Testis (tissue), 3 donors: ENCODE data around the gene COL6A3. TPM values are rescaled to one million over a fixed set of nuclear protein-coding genes. Genes with fewer than 3 reads are reported as not detected.

Source experiments
- DNase-seq: peaks from one replicate; pipeline ENCODE4 v3.0.0-alpha.2; 2019
- H3K27ac ChIP-seq, 2 donors: fragments of 200-600 bp; sonication (generic); one replicate each; pipeline ENCODE4 v1.5.1; 2019
- H3K27me3 ChIP-seq: fragments of 200-600 bp; sonication (generic); one replicate; pipeline ENCODE4 v1.5.1; 2019
- H3K36me3 ChIP-seq: fragments of 200-600 bp; sonication (generic); one replicate; pipeline ENCODE4 v1.5.1; 2017; ENCODE audit warnings: low read depth; ENCODE audit errors: missing control alignments
- H3K4me1 ChIP-seq: fragments of 200-600 bp; sonication (generic); one replicate; pipeline ENCODE4 v1.5.1; 2019
- H3K4me3 ChIP-seq, 2 donors: fragments of 200-600 bp; sonication (generic); one replicate each; pipeline ENCODE4 v1.5.1; 2017 to 2019
- H3K9me3 ChIP-seq: fragments of 200-600 bp; sonication (generic); one replicate; pipeline ENCODE4 v1.5.1; 2017
- CTCF ChIP-seq, 3 experiments: fragments of 450-650 bp in 2 of 3; fragments of 200-600 bp in 1 of 3; sonication (generic) in 1 of 3; IDR thresholded peaks; one replicate each; pipeline ENCODE4 v1.5.1; 2016 to 2019; ENCODE audit warnings: antibody characterized with exemption in 3 of 3, mild to moderate bottlenecking in 2 of 3, moderate library complexity in 1 of 3
- POLR2A ChIP-seq: fragments of 450-650 bp; IDR thresholded peaks from one replicate; pipeline ENCODE4 v1.6.1; 2017; ENCODE audit warnings: antibody characterized with exemption, mild to moderate bottlenecking, moderate library complexity
- WGBS, 2 donors: methylation state at CpG; one replicate each; pipeline ENCODE4 v1.1.5; 2018; 5-methylcytosine and 5-hydroxymethylcytosine counted together
- intact Hi-C: fragments of 100-400 bp; cut with DNase I; formaldehyde crosslinking; loops from one replicate; pipeline ENCODE4 v1.15.1; 2023; ENCODE audit warnings: low total_unique reads
- polyA plus RNA-seq: library from polyadenylated mRNA; stranded (reverse); fragments of 350-450 nt; fragmentation: Illumina TruSeq; extraction: RNeasy Lipid Tissue Mini Kit (QIAGEN cat#74804); gene quantifications from one replicate; pipeline ENCODE4 v1.2.3, GENCODE V29; 2014; ENCODE audit warnings: low read depth, low replicate concordance; ENCODE audit not compliant: insufficient read depth
- total RNA-seq, 2 donors: library from RNA; depleted of rRNA; stranded (reverse); fragments of >200 nt; gene quantifications; one replicate each; pipeline ENCODE4 v1.2.3, GENCODE V29; 2016

Gene COL6A3
- total and polyA plus RNA-seq, 3 donors from 2014 or later, result 35.1 to 93.1 (median 74.1) TPM

- H3K36me3 ChIP-seq, result no peaks in the 10 kb centered on the region
- intact Hi-C loops, result no loop called here
- no peak overlapping the region for H3K4me3 ChIP-seq
- no peak for TF ChIP-seq CTCF (IDR thresholded peaks at IDR 0.05)
- no peak for TF ChIP-seq POLR2A
- H3K27me3 ChIP-seq, result no peaks in the 10 kb centered on the region
- H3K27ac ChIP-seq, result peak overlapping the region in 1 of 2 donors; percentile 93
- H3K9me3 ChIP-seq, result no peaks in the 10 kb centered on the region
- DNase-seq, result no peak
- WGBS, 2 donors, result 72 to 73% methylated on average over 4 of the region's 4 CpGs
- peaks cover 19% of the 10 kb centered on the region for H3K4me1 ChIP-seq
Measured at GRCh38 chr2:237407700-237408099, 6.3 kb downstream of the COL6A3 start.

DNA sequence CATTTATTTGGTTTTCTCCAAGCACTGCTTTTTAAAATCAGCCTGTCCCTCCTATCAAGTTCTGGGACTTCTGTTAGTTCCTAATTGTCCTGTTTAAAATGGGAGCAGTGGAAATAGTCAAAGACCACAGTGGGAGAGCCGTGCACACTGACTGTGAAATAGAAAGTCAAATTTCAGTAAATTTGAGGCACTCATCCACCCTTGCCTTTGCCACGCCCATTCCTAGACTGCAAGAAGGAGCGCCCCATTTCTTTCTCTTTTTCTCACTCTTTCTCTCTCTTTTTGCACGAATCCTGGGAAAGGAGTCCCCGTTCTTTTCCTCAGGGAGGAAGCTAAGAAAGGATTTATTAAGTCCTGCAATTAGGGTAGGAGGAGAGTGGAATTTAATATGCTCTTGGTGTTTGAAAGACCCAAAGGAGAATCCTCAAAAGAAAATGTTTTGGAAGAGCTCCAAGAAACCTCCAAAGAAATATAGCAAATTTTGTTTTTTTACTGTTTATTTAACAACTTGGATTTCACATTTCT, 7.5 kb downstream of the COL6A3 start:
- Histone ChIP-seq H3K27me3 (no peaks in the 10 kb centered on the region), H3K27ac (peak overlapping the region in 1 of 2 donors; percentile 67), H3K4me3 (no peak overlapping the region), H3K36me3 (no peaks in the 10 kb centered on the region), H3K4me1 (peaks cover 19% of the 10 kb centered on the region), H3K9me3 (no peaks in the 10 kb centered on the region)
- TF ChIP-seq POLR2A (no peak), CTCF (IDR thresholded peaks at IDR 0.05) (no peak)
- DNase-seq, result no peak
- intact Hi-C loops, result no loop called here
- 63 to 74% methylated on average over 5 of the region's 5 CpGs for whole genome bisulfite sequencing, 2 donors

- no peaks in the 10 kb centered on the region for H3K9me3 ChIP-seq
- H3K27me3 ChIP-seq, result no peaks in the 10 kb centered on the region
- H3K4me1 ChIP-seq, result peaks cover 19% of the 10 kb centered on the region
- WGBS, 2 donors, result 84 to 89% methylated on average over 2 of the region's 2 CpGs
- TF ChIP-seq POLR2A (no peak), CTCF (IDR thresholded peaks at IDR 0.05) (no peak)
- intact Hi-C loops, result no loop called here
- H3K27ac ChIP-seq, result peak overlapping the region in 1 of 2 donors; percentile 67
- DNase-seq, result no peak
- H3K4me3 ChIP-seq, result no peak overlapping the region
- H3K36me3 ChIP-seq, result no peaks in the 10 kb centered on the region
Measured at GRCh38 chr2:237405605-237406004, 8.4 kb downstream of the COL6A3 start.

- Histone ChIP-seq H3K4me3 (no peak overlapping the region), H3K36me3 (no peaks in the 10 kb centered on the region), H3K27me3 (no peaks in the 10 kb centered on the region), H3K27ac (peak overlapping the region in 1 of 2 donors; percentile 67), H3K9me3 (no peaks in the 10 kb centered on the region), H3K4me1 (peaks cover 19% of the 10 kb centered on the region)
- TF ChIP-seq POLR2A, result no peak
- DNase-seq, result peak; percentile 43
- intact Hi-C loops, result no loop called here
- WGBS, 2 donors, result 58 to 66% methylated on average over 13 of the region's 13 CpGs
Measured at GRCh38 chr2:237405006-237405559, 8.9 kb downstream of the COL6A3 start.

GRCh38 chr2:237404413-237404812, 9.6 kb downstream of the COL6A3 start:
- intact Hi-C loops, result no loop called here
- 71 to 77% methylated on average over 2 of the region's 2 CpGs for WGBS, 2 donors
- Histone ChIP-seq H3K27me3 (no peaks in the 10 kb centered on the region), H3K27ac (peak overlapping the region in 1 of 2 donors; percentile 67), H3K36me3 (no peaks in the 10 kb centered on the region), H3K4me1 (peaks cover 19% of the 10 kb centered on the region), H3K9me3 (no peaks in the 10 kb centered on the region), H3K4me3 (no peak overlapping the region)
- DNase-seq, result no peak
- TF ChIP-seq POLR2A (no peak), CTCF (IDR thresholded peaks at IDR 0.05) (no peak)
